ENCODE measurements around the gene ME3.

- TF ChIP-seq CTCF (IDR thresholded peaks at IDR 0.05) (no peak), POLR2A (IDR thresholded peaks at IDR 0.05) (no peak)
Measured at GRCh38 chr11:86444981-86445380, 227.4 kb downstream of the ME3 start.

Data from Peyer's patch (tissue), 4 donors.